ENCODE results near the gene PARK7.
"Not testable (repeated sequence)": the region's sequence is repeated elsewhere in the genome, so short reads cannot be mapped to it uniquely, and the experiment has no call there.

PARK7 gene

GRCh38 chr1:7961216-7962013 is at the start of gene PARK7:
Gene PARK7, plus strand, starts transcription at chr1:7961711. Its CDS starts 1,075 bp downstream, at chr1:7962786.
- DNase-seq = peak; percentile 99

- no peak for DNase-seq
Measured at GRCh38 chr1:7912145-7912544, 49.4 kb upstream of the PARK7 start.

- DNase-seq = no peak
Measured at GRCh38 chr1:7912743-7913557, 48.6 kb upstream of the PARK7 start.

- no peak for DNase-seq
Measured at GRCh38 chr1:7915826-7916500, 45.5 kb upstream of the PARK7 start.

GRCh38 chr1:7916501-7916830 is 45.0 kb upstream of the PARK7 start:
- no peak for DNase-seq

- DNase-seq = not testable (repeated sequence)
Measured at GRCh38 chr1:7917971-7918370, 43.5 kb upstream of the PARK7 start.

- no peak for DNase-seq
Measured at GRCh38 chr1:7919880-7920279, 41.6 kb upstream of the PARK7 start.

GRCh38 chr1:7921796-7922195 is 39.7 kb upstream of the PARK7 start:
- DNase-seq = no peak

- DNase-seq = no peak
Measured at GRCh38 chr1:7922301-7922700, 39.2 kb upstream of the PARK7 start.

- DNase-seq = not testable (repeated sequence)
Measured at GRCh38 chr1:7927061-7927460, 34.5 kb upstream of the PARK7 start.

- DNase-seq = no peak
Measured at GRCh38 chr1:7928247-7928646, 33.3 kb upstream of the PARK7 start.

GRCh38 chr1:7929637-7930036 is 31.9 kb upstream of the PARK7 start:
- DNase-seq = no peak

GRCh38 chr1:7930645-7931445 is 30.7 kb upstream of the PARK7 start:
- DNase-seq = no peak

- DNase-seq = no peak
Measured at GRCh38 chr1:7931446-7931812, 30.1 kb upstream of the PARK7 start.

- no peak for DNase-seq
Measured at GRCh38 chr1:7932524-7933138, 28.9 kb upstream of the PARK7 start.

GRCh38 chr1:7938070-7938469 is 23.4 kb upstream of the PARK7 start:
- no peak for DNase-seq

- DNase-seq = no peak
Measured at GRCh38 chr1:7940034-7940433, 21.5 kb upstream of the PARK7 start.

GRCh38 chr1:7940745-7941436 is 20.6 kb upstream of the PARK7 start, which contains the start of gene TNFRSF9:
Gene TNFRSF9, minus strand, starts transcription at chr1:7940839. Its CDS starts 845 bp downstream, at chr1:7939994.
- peak; percentile 36 for DNase-seq

GRCh38 chr1:7941437-7941793 is 20.1 kb upstream of the PARK7 start:
- DNase-seq = no peak

GRCh38 chr1:7942214-7942921 is 19.1 kb upstream of the PARK7 start:
- no peak for DNase-seq

- DNase-seq = no peak
Measured at GRCh38 chr1:7943251-7943650, 18.3 kb upstream of the PARK7 start.
